Testis (tissue), 3 donors: ENCODE data around the gene ATP2B2. TPM values are rescaled to one million over a fixed set of nuclear protein-coding genes. Genes with fewer than 3 reads are reported as not detected.

ENCODE experiments used
- DNase-seq: peaks from one replicate; pipeline ENCODE4 v3.0.0-alpha.2; 2019
- H3K27ac ChIP-seq, 2 donors: fragments of 200-600 bp; sonication (generic); one replicate each; pipeline ENCODE4 v1.5.1; 2019
- H3K27me3 ChIP-seq: fragments of 200-600 bp; sonication (generic); one replicate; pipeline ENCODE4 v1.5.1; 2019
- H3K36me3 ChIP-seq: fragments of 200-600 bp; sonication (generic); one replicate; pipeline ENCODE4 v1.5.1; 2017; ENCODE audit warnings: low read depth; ENCODE audit errors: missing control alignments
- H3K4me1 ChIP-seq: fragments of 200-600 bp; sonication (generic); one replicate; pipeline ENCODE4 v1.5.1; 2019
- H3K4me3 ChIP-seq, 2 donors: fragments of 200-600 bp; sonication (generic); one replicate each; pipeline ENCODE4 v1.5.1; 2017 to 2019
- H3K9me3 ChIP-seq: fragments of 200-600 bp; sonication (generic); one replicate; pipeline ENCODE4 v1.5.1; 2017
- POLR2A ChIP-seq: fragments of 450-650 bp; IDR thresholded peaks from one replicate; pipeline ENCODE4 v1.6.1; 2017; ENCODE audit warnings: antibody characterized with exemption, mild to moderate bottlenecking, moderate library complexity
- WGBS, 2 donors: methylation state at CpG; one replicate each; pipeline ENCODE4 v1.1.5; 2018; 5-methylcytosine and 5-hydroxymethylcytosine counted together
- intact Hi-C: fragments of 100-400 bp; cut with DNase I; formaldehyde crosslinking; loops from one replicate; pipeline ENCODE4 v1.15.1; 2023; ENCODE audit warnings: low total_unique reads
- polyA plus RNA-seq: library from polyadenylated mRNA; stranded (reverse); fragments of 350-450 nt; fragmentation: Illumina TruSeq; extraction: RNeasy Lipid Tissue Mini Kit (QIAGEN cat#74804); gene quantifications from one replicate; pipeline ENCODE4 v1.2.3, GENCODE V29; 2014; ENCODE audit warnings: low read depth, low replicate concordance; ENCODE audit not compliant: insufficient read depth
- total RNA-seq, 2 donors: library from RNA; depleted of rRNA; stranded (reverse); fragments of >200 nt; gene quantifications; one replicate each; pipeline ENCODE4 v1.2.3, GENCODE V29; 2016
- TF ChIP-seq, protein P1 (sequence below), 3 experiments: fragments of 450-650 bp in 2 of 3; fragments of 200-600 bp in 1 of 3; sonication (generic) in 1 of 3; IDR thresholded peaks; one replicate each; pipeline ENCODE4 v1.5.1; 2016 to 2019; ENCODE audit warnings: antibody characterized with exemption in 3 of 3, mild to moderate bottlenecking in 2 of 3, moderate library complexity in 1 of 3

Gene ATP2B2
- total and polyA plus RNA-seq, 3 donors from 2014 or later, result 1.1 to 2.9 (median 1.8) TPM

DNA sequence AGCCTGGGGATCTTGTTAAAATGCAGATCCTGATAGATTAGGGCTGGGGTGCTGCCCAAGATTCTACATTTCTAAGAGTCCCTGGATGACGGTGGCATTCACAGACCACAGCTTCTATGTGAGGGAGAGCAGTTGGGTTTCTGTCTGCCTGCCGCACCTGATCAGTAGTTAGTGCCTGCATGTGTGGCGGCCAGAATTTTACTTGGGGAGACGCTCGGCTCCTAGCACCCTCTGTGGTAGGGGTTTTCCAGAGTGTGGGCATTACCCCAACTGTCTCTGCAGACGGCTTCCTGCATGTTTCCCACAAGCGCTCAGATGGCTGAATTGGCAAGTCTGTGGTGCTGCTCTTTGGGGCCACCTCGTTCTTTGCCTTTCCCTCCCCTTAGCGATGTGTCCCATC is 220.9 kb downstream of the ATP2B2 start:
- TF ChIP-seq, protein P1, sequence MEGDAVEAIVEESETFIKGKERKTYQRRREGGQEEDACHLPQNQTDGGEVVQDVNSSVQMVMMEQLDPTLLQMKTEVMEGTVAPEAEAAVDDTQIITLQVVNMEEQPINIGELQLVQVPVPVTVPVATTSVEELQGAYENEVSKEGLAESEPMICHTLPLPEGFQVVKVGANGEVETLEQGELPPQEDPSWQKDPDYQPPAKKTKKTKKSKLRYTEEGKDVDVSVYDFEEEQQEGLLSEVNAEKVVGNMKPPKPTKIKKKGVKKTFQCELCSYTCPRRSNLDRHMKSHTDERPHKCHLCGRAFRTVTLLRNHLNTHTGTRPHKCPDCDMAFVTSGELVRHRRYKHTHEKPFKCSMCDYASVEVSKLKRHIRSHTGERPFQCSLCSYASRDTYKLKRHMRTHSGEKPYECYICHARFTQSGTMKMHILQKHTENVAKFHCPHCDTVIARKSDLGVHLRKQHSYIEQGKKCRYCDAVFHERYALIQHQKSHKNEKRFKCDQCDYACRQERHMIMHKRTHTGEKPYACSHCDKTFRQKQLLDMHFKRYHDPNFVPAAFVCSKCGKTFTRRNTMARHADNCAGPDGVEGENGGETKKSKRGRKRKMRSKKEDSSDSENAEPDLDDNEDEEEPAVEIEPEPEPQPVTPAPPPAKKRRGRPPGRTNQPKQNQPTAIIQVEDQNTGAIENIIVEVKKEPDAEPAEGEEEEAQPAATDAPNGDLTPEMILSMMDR (IDR thresholded peaks at IDR 0.05), result no peak
- no peak for TF ChIP-seq POLR2A
- DNase-seq, result no peak
- H3K4me1 ChIP-seq, result no peaks in the 10 kb centered on the region
- no peaks in the 10 kb centered on the region for H3K27me3 ChIP-seq
- intact Hi-C loops, result no loop called here
- WGBS, 2 donors, result 88 to 90% methylated on average over 8 to 9 of the region's 9 CpGs
- no peaks in the 10 kb centered on the region for H3K9me3 ChIP-seq
- H3K27ac ChIP-seq, result no peak overlapping the region
- no peaks in the 10 kb centered on the region for H3K36me3 ChIP-seq
- H3K4me3 ChIP-seq, result no peak overlapping the region

DNA sequence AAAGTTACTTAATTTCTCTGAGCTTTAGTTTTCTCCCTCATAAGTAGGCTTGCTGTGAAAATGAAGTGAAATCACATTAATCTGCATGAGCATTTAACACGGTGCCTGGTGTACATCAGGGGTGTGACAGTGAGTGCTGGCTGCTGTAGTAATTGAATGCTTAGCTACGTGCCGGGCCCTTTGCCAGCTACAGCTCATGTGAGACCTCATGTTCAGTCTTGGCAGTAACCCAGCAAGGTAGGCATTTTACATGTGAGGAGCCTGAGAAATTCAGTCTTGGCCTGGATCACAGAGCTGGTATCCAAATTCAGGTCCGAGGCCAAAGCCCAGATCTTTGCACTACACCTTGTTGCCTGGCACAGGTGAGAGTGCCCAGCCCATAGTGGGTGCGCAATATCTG is 221.7 kb downstream of the ATP2B2 start:
- Histone ChIP-seq H3K27ac (no peak overlapping the region), H3K36me3 (no peaks in the 10 kb centered on the region), H3K4me1 (no peaks in the 10 kb centered on the region), H3K4me3 (no peak overlapping the region), H3K9me3 (no peaks in the 10 kb centered on the region), H3K27me3 (no peaks in the 10 kb centered on the region)
- WGBS, 2 donors, result 87 to 88% methylated on average over 3 to 5 of the region's 5 CpGs
- DNase-seq, result no peak
- intact Hi-C loops, result no loop called here
- TF ChIP-seq POLR2A, result no peak
- TF ChIP-seq, protein P1 (IDR thresholded peaks at IDR 0.05), result no peak

DNA sequence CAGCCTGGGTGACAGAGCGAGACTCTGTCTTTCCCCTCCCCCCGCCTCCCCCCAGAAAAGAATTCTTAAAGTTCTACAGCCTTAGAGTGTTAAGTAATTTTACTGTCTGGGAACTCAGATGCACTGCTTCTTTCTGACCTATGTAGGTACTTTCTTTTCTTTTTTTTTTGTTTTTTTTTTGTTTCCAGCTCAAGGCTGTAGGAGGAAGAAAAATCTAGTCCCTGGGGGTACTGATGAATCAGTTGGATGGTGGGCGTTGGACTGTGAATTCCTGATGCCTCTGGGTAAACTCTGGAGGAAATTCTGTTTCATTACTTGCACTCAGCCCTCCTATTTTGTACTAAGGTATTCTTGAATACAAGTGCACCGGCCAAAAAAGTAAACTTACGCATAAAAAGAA is 223.4 kb downstream of the ATP2B2 start:
- Histone ChIP-seq H3K36me3 (no peaks in the 10 kb centered on the region), H3K27ac (no peak overlapping the region), H3K4me1 (no peaks in the 10 kb centered on the region), H3K9me3 (no peaks in the 10 kb centered on the region), H3K27me3 (no peaks in the 10 kb centered on the region), H3K4me3 (no peak overlapping the region)
- WGBS, 2 donors, result 73 to 85% methylated on average over 5 of the region's 5 CpGs
- intact Hi-C loops, result no loop called here
- no peak for TF ChIP-seq POLR2A
- TF ChIP-seq, protein P1 (IDR thresholded peaks at IDR 0.05), result no peak
- DNase-seq, result no peak

DNA sequence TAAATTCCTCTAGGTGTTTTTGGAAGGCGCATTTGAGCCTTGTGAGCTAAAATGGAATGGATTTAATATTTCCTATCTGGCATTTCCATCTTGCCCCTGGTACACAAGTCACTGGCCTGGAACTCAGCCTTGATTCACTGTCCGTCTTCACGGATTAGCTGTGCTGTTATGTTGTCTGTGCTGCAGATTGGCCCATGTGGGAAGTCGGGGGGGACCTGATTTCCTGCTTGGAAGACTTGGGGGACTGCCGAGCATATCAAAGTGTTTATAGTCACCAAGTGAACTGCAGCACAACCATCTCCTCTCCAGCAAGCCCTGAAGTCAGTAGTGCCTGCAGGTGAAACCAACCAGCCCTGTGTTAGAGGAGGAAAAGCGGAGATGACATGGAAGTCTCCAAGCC is 224.8 kb downstream of the ATP2B2 start:
- Histone ChIP-seq H3K4me1 (no peaks in the 10 kb centered on the region), H3K4me3 (no peak overlapping the region), H3K36me3 (no peaks in the 10 kb centered on the region), H3K9me3 (no peaks in the 10 kb centered on the region), H3K27ac (no peak overlapping the region), H3K27me3 (no peaks in the 10 kb centered on the region)
- TF ChIP-seq, protein P1 (IDR thresholded peaks at IDR 0.05), result no peak
- TF ChIP-seq POLR2A, result no peak
- 87 to 94% methylated on average over 6 of the region's 6 CpGs for WGBS, 2 donors
- intact Hi-C loops, result no loop called here
- DNase-seq, result no peak

DNA sequence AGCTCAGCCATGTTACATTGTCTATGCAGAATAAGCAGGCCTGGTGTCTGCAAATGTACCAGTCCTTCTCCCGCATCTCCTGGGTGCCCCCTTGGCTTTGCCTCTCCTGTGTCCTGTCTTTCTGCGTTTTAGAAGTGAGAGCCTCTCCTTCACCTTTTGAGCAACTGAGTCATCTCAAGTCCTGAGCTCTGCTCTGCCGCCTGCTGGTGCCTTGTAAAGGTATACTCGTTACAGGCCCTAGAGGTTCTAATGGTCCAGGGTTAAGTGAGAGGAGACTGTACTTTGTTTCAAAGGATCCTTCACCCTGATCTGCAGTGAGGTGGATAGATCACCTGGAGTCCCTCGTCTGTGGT is 225.2 kb downstream of the ATP2B2 start:
- Histone ChIP-seq H3K4me3 (no peak overlapping the region), H3K27me3 (no peaks in the 10 kb centered on the region), H3K27ac (no peak overlapping the region), H3K9me3 (no peaks in the 10 kb centered on the region), H3K36me3 (no peaks in the 10 kb centered on the region), H3K4me1 (no peaks in the 10 kb centered on the region)
- 82 to 89% methylated on average over 5 of the region's 5 CpGs for WGBS, 2 donors
- intact Hi-C loops, result no loop called here
- TF ChIP-seq POLR2A, result no peak
- TF ChIP-seq, protein P1 (IDR thresholded peaks at IDR 0.05), result no peak
- DNase-seq, result no peak
